SU-DHL-6 (cell line): ENCODE results near the gene MAP2K5.

Experiments
- H2AFZ ChIP-seq: fragments of 200-600 bp; sonication (generic); 2 replicates; pipeline ENCODE4 v1.6.1; 2014; ENCODE audit warnings: low read depth, mild to moderate bottlenecking, moderate library complexity, mixed read lengths, antibody characterized with exemption, low read length; ENCODE audit not compliant: severe bottlenecking
- H3F3A ChIP-seq: fragments of 200-600 bp; shearing (Covaris generic); 2 replicates; pipeline ENCODE4 v1.6.0; 2016; ENCODE audit warnings: antibody characterized with exemption, mild to moderate bottlenecking; ENCODE audit not compliant: insufficient read depth
- H3K27ac ChIP-seq: fragments of 200-600 bp; sonication (generic); 2 replicates; pipeline ENCODE4 v1.5.1; 2016; ENCODE audit warnings: low read depth, mild to moderate bottlenecking, low read length, moderate library complexity, mixed read lengths
- H3K27me3 ChIP-seq: fragments of 200-600 bp; sonication (generic), shearing (Covaris generic); 2 replicates; pipeline ENCODE4 v1.6.0; 2014; ENCODE audit warnings: mild to moderate bottlenecking, low read length
- H3K36me3 ChIP-seq: fragments of 200-600 bp; sonication (generic); 2 replicates; pipeline ENCODE4 v1.6.1; 2014; ENCODE audit warnings: mild to moderate bottlenecking, low read length, mixed read lengths
- H3K4me2 ChIP-seq: fragments of 300-600, 200-600 bp; shearing (Covaris generic), sonication (generic); 2 replicates; pipeline ENCODE4 v1.6.0; 2014; ENCODE audit warnings: low read length, low read depth, mild to moderate bottlenecking; ENCODE audit not compliant: poor library complexity, severe bottlenecking
- H3K4me3 ChIP-seq: fragments of 200-600 bp; sonication (generic); 2 replicates; pipeline ENCODE4 v1.5.1; 2014; ENCODE audit warnings: antibody characterized with exemption, low read length, mild to moderate bottlenecking, mixed read lengths; ENCODE audit not compliant: insufficient read depth, poor library complexity, severe bottlenecking
- H3K79me2 ChIP-seq: fragments of 200-600 bp; sonication (generic); 2 replicates; pipeline ENCODE4 v1.6.1; 2014; ENCODE audit warnings: mild to moderate bottlenecking, low read length, moderate library complexity; ENCODE audit not compliant: insufficient read depth
- H3K9ac ChIP-seq: fragments of 200-600 bp; sonication (generic); 2 replicates; pipeline ENCODE4 v1.7.0; 2014; ENCODE audit warnings: mild to moderate bottlenecking, low read length
- H3K9me2 ChIP-seq: fragments of 200-600 bp; sonication (generic); replicated peaks from 2 replicates; pipeline ENCODE4 v1.6.1; 2014; ENCODE audit warnings: low read length; ENCODE audit not compliant: insufficient read depth
- H3K9me3 ChIP-seq: fragments of 200-600 bp; sonication (generic); 2 replicates; pipeline ENCODE4 v1.6.1; 2014; ENCODE audit warnings: low read length, mixed read lengths; ENCODE audit not compliant: insufficient read depth
- H4K20me1 ChIP-seq: fragments of 200-600 bp; sonication (generic); 2 replicates; pipeline ENCODE4 v1.6.1; 2014; ENCODE audit warnings: low read depth, mild to moderate bottlenecking, antibody characterized with exemption, low read length, moderate library complexity, mixed read lengths
- CTCF ChIP-seq: fragments of 200-600 bp; sonication (generic); IDR thresholded peaks from one replicate; pipeline ENCODE4 v1.5.1; 2017; ENCODE audit warnings: antibody characterized with exemption, mild to moderate bottlenecking, low read length, moderate library complexity; ENCODE audit not compliant: insufficient read depth, poor library complexity, severe bottlenecking
- EZH2phosphoT487 ChIP-seq: fragments of 200-600 bp; sonication (generic), shearing (Covaris generic); conservative IDR thresholded peaks from 2 replicates; pipeline ENCODE4 v1.6.1; 2018; ENCODE audit warnings: mild to moderate bottlenecking, antibody characterized with exemption, low read length, moderate library complexity, mixed read lengths

MAP2K5 gene

GRCh38 chr15:67807141-67807540, 264.6 kb downstream of the MAP2K5 start:
- no peaks in the 10 kb centered on the region for H3K27me3 ChIP-seq
- H3K9me2 ChIP-seq: no peaks in the 10 kb centered on the region
- no peak overlapping the region for H3K4me2 ChIP-seq
- no peak overlapping the region for H2AFZ ChIP-seq
- H3K4me3 ChIP-seq: no peak overlapping the region
- H3K9ac ChIP-seq: no peak overlapping the region
- H3K36me3 ChIP-seq: no peaks in the 10 kb centered on the region
- H3K27ac ChIP-seq: no peak overlapping the region
- no peaks in the 10 kb centered on the region for H3F3A ChIP-seq
- no peaks in the 10 kb centered on the region for H4K20me1 ChIP-seq
- no peak for TF ChIP-seq EZH2phosphoT487
- no peak for TF ChIP-seq CTCF
- no peaks in the 10 kb centered on the region for H3K9me3 ChIP-seq
- no peaks in the 10 kb centered on the region for H3K79me2 ChIP-seq

- Histone ChIP-seq H3K4me2 (no peak overlapping the region), H3K9ac (no peak overlapping the region), H3K9me3 (no peaks in the 10 kb centered on the region), H4K20me1 (no peaks in the 10 kb centered on the region), H3K4me3 (no peak overlapping the region), H3K27ac (no peak overlapping the region), H2AFZ (no peak overlapping the region), H3K79me2 (no peaks in the 10 kb centered on the region), H3F3A (no peaks in the 10 kb centered on the region), H3K36me3 (no peaks in the 10 kb centered on the region), H3K9me2 (no peaks in the 10 kb centered on the region), H3K27me3 (no peaks in the 10 kb centered on the region)
- TF ChIP-seq CTCF: no peak
- no peak for TF ChIP-seq EZH2phosphoT487
Observed at GRCh38 chr15:67807836-67808235, 265.3 kb downstream of the MAP2K5 start.

- Histone ChIP-seq H3K4me2 (no peak overlapping the region), H3K9ac (no peak overlapping the region), H3K36me3 (no peaks in the 10 kb centered on the region), H3K4me3 (no peak overlapping the region), H3K27ac (no peak overlapping the region), H3K79me2 (no peaks in the 10 kb centered on the region), H2AFZ (no peak overlapping the region), H3K27me3 (no peaks in the 10 kb centered on the region), H3F3A (no peaks in the 10 kb centered on the region), H3K9me3 (no peaks in the 10 kb centered on the region), H3K9me2 (no peaks in the 10 kb centered on the region), H4K20me1 (no peaks in the 10 kb centered on the region)
- TF ChIP-seq CTCF: no peak
- no peak for TF ChIP-seq EZH2phosphoT487
Observed at GRCh38 chr15:67808821-67809220, 266.3 kb downstream of the MAP2K5 start.
